HepG2 (cell line): ENCODE data around the gene DIS3L2. TPM values are rescaled to one million over a fixed set of nuclear protein-coding genes. Genes with fewer than 3 reads are reported as not detected.
A peak's percentile ranks its signal among the peaks of the same experiment; 100 is the strongest.

Source experiments
- ATAD3A ChIP-seq: sonication (generic); formaldehyde crosslinking; IDR thresholded peaks from 2 replicates; pipeline ENCODE4 v1.4.0; 2020; ENCODE audit warnings: missing genetic modification reagents
- BRF2 ChIP-seq: sonication (generic); formaldehyde crosslinking; IDR thresholded peaks from 2 replicates; pipeline ENCODE4 v1.8.1; 2022; ENCODE audit warnings: mild to moderate bottlenecking, missing genetic modification reagents
- CREB1 ChIP-seq, 2 experiments: fragments of 450-650 bp in 1 of 2; IDR thresholded peaks; 2 replicates each; pipeline ENCODE4 v1.6.1; 2016 to 2017; ENCODE audit warnings: control low read depth in 1 of 2, mild to moderate bottlenecking in 1 of 2, missing compliant biosample characterization in 1 of 2, missing genetic modification characterization in 1 of 2
- DR1 ChIP-seq: sonication (generic); formaldehyde crosslinking; IDR thresholded peaks from 2 replicates; pipeline ENCODE4 v1.8.0; 2021; ENCODE audit warnings: mild to moderate bottlenecking, missing genetic modification reagents, inconsistent platforms
- ERF ChIP-seq: IDR thresholded peaks from 2 replicates; pipeline ENCODE4 v1.6.1; 2018; ENCODE audit warnings: missing biosample characterization, missing genetic modification reagents
- GABPB1 ChIP-seq: IDR thresholded peaks from 2 replicates; pipeline ENCODE4 v1.6.1; 2016; ENCODE audit warnings: mild to moderate bottlenecking, missing genetic modification reagents, moderate library complexity, missing compliant biosample characterization
- GFI1 ChIP-seq: sonication (generic); formaldehyde crosslinking; IDR thresholded peaks from 2 replicates; pipeline ENCODE4 v1.5.0; 2020; ENCODE audit warnings: missing genetic modification reagents, mild to moderate bottlenecking, borderline replicate concordance
- GTF2F1 ChIP-seq: fragments of 150-350 bp; IDR thresholded peaks from 2 replicates; pipeline ENCODE4 v1.6.1; 2014; ENCODE audit warnings: low read length
- HOXA5 ChIP-seq: sonication (generic); formaldehyde crosslinking; IDR thresholded peaks from 2 replicates; pipeline ENCODE4 v1.4.0; 2020; ENCODE audit warnings: missing genetic modification reagents
- MED1 ChIP-seq: sonication (generic); formaldehyde crosslinking; IDR thresholded peaks from 2 replicates; pipeline ENCODE4 v1.4.0; 2020; ENCODE audit warnings: missing genetic modification reagents
- MIXL1 ChIP-seq: IDR thresholded peaks from 2 replicates; pipeline ENCODE4 v1.6.1; 2016
- NFYC ChIP-seq: IDR thresholded peaks from 2 replicates; pipeline ENCODE4 v1.6.1; 2016; ENCODE audit warnings: missing genetic modification reagents, missing compliant biosample characterization
- SMYD3 ChIP-seq: sonication (generic); formaldehyde crosslinking; IDR thresholded peaks from 2 replicates; pipeline ENCODE4 v1.8.1; 2023; ENCODE audit warnings: mild to moderate bottlenecking, missing genetic modification reagents
- SP140L ChIP-seq: sonication (generic); formaldehyde crosslinking; IDR thresholded peaks from 2 replicates; pipeline ENCODE4 v1.4.0; 2020; ENCODE audit warnings: missing genetic modification reagents, borderline replicate concordance
- TAF1 ChIP-seq: sonication (generic); formaldehyde crosslinking; IDR thresholded peaks from 2 replicates; pipeline ENCODE4 v1.4.0; 2020; ENCODE audit warnings: missing genetic modification reagents
- TAF15 ChIP-seq: fragments of 200-400 bp; formaldehyde crosslinking; IDR thresholded peaks from one replicate; pipeline ENCODE4 v1.6.1; 2018; ENCODE audit warnings: mild to moderate bottlenecking, low read depth, low read length; ENCODE audit not compliant: poor library complexity, severe bottlenecking
- XBP1 ChIP-seq: sonication (generic); formaldehyde crosslinking; IDR thresholded peaks from 2 replicates; pipeline ENCODE4 v1.5.0; 2020; ENCODE audit warnings: missing genetic modification reagents
- ZFY ChIP-seq: sonication (generic); formaldehyde crosslinking; IDR thresholded peaks from 2 replicates; pipeline ENCODE4 v1.4.0; 2020; ENCODE audit warnings: missing genetic modification reagents
- ZNF367 ChIP-seq: sonication (generic); formaldehyde crosslinking; IDR thresholded peaks from 2 replicates; pipeline ENCODE4 v1.4.0; 2020; ENCODE audit warnings: missing genetic modification reagents, borderline replicate concordance
- ZNF556 ChIP-seq: sonication (generic); formaldehyde crosslinking; IDR thresholded peaks from 2 replicates; pipeline ENCODE4 v1.4.0; 2020; ENCODE audit warnings: mild to moderate bottlenecking, missing genetic modification reagents, borderline replicate concordance
- ZNF570 ChIP-seq: sonication (generic); formaldehyde crosslinking; IDR thresholded peaks from 2 replicates; pipeline ENCODE4 v1.4.0; 2020; ENCODE audit warnings: mild to moderate bottlenecking, missing genetic modification reagents, borderline replicate concordance
- ZNF615 ChIP-seq: sonication (generic); formaldehyde crosslinking; IDR thresholded peaks from 2 replicates; pipeline ENCODE4 v1.5.0; 2020; ENCODE audit warnings: mild to moderate bottlenecking, missing genetic modification reagents, borderline replicate concordance
- ZNF670 ChIP-seq: sonication (generic); formaldehyde crosslinking; IDR thresholded peaks from 2 replicates; pipeline ENCODE4 v1.8.0; 2022; ENCODE audit warnings: mild to moderate bottlenecking, missing genetic modification reagents, borderline replicate concordance
- ZNF816 ChIP-seq: sonication (generic); formaldehyde crosslinking; IDR thresholded peaks from 2 replicates; pipeline ENCODE4 v1.8.0; 2022; ENCODE audit warnings: missing genetic modification reagents, mild to moderate bottlenecking, borderline replicate concordance
- polyA plus RNA-seq, 8 experiments: library from polyadenylated mRNA; depleted of rRNA in 3 of 8; stranded (reverse) in 7 of 8; unstranded in 1 of 8; fragments of >200 nt; fragmentation: Illumina TruSeq in 4 of 8; extraction: Trizol in 4 of 8; gene quantifications; 2 replicates each; pipeline versions ENCODE4 v1.2.1 to v1.2.3, GENCODE V29; 2011 to 2016; ENCODE audit warnings: low read depth in 4 of 8, missing spikeins in 1 of 8, mixed read lengths in 1 of 8; ENCODE audit not compliant: insufficient read depth in 1 of 8
- total RNA-seq, 5 experiments: library from RNA; depleted of rRNA; stranded (reverse); fragments of >200 nt; fragmentation: Illumina TruSeq; extraction: Trizol; gene quantifications; 2 replicates each; pipeline ENCODE4 v1.2.3, GENCODE V29; 2016; ENCODE audit warnings: low read depth in 1 of 5
- TF ChIP-seq, protein P1 (sequence below): sonication (generic); formaldehyde crosslinking; conservative IDR thresholded peaks from 2 replicates; pipeline ENCODE4 v1.4.0; 2020; ENCODE audit warnings: missing genetic modification reagents
- TF ChIP-seq, protein P2 (sequence below): sonication (generic); formaldehyde crosslinking; IDR thresholded peaks from 2 replicates; pipeline ENCODE4 v1.8.0; 2022; ENCODE audit warnings: missing genetic modification reagents, mild to moderate bottlenecking, moderate library complexity, borderline replicate concordance

Gene DIS3L2
- total and polyA plus RNA-seq, 2 of the 13 experiments (the other 11 are each of a cell fraction or from before 2014, with no cell fraction given): 7.0 to 23.9 TPM

GRCh38 chr2:231961349-231962166 is at the start of gene DIS3L2 (continued):
- TF ChIP-seq DR1 (CRISPR knock-in tag): peak; percentile 87
- peak; percentile 100 for TF ChIP-seq GABPB1 (CRISPR knock-in tag)
- peak; percentile 75; the same call in 1 of the 2 replicates for TF ChIP-seq ZNF670
- TF ChIP-seq ZNF367 (CRISPR knock-in tag): peak; percentile 74; the same call in 1 of the 2 replicates
- TF ChIP-seq TAF1 (CRISPR knock-in tag): peak; percentile 91
- 0 out of 2 replicates have a peak, but pooled peaks have one; percentile 12 for TF ChIP-seq SP140L (CRISPR knock-in tag)
- TF ChIP-seq XBP1: peak; percentile 49; the same call in 1 of the 2 replicates
- TF ChIP-seq BRF2 (CRISPR knock-in tag): peak; percentile 94
- TF ChIP-seq ATAD3A: no peak
- TF ChIP-seq CREB1 (IDR thresholded peaks at IDR 0.05): peak; percentile 57; the same call in 1 of the 2 replicates
- peak; percentile 58 for TF ChIP-seq CREB1 (CRISPR knock-in tag; IDR thresholded peaks at IDR 0.05)
- peak; percentile 23; the same call in 1 of the 2 replicates for TF ChIP-seq MIXL1 (CRISPR knock-in tag)
- peak; percentile 100 for TF ChIP-seq ZFY (CRISPR knock-in tag)
- TF ChIP-seq TAF15: peak; percentile 80
- TF ChIP-seq ZNF556 (CRISPR knock-in tag): peak; percentile 97
- peak; percentile 83; the same call in 1 of the 2 replicates for TF ChIP-seq SMYD3 (CRISPR knock-in tag)
- TF ChIP-seq MED1 (CRISPR knock-in tag): peak; percentile 78
- 0 out of 2 replicates have a peak, but pooled peaks have one; percentile 31 for TF ChIP-seq ZNF816 (CRISPR knock-in tag)
- no peak; the same call in 1 of the 2 replicates for TF ChIP-seq NFYC (CRISPR knock-in tag)
- peak; percentile 66; the same call in 1 of the 2 replicates for TF ChIP-seq ERF (CRISPR knock-in tag)
- TF ChIP-seq ZNF570: no peak
- TF ChIP-seq ZNF615 (CRISPR knock-in tag): peak; percentile 57; the same call in 1 of the 2 replicates
- peak; percentile 97 for TF ChIP-seq HOXA5 (CRISPR knock-in tag)
- TF ChIP-seq, protein P1, sequence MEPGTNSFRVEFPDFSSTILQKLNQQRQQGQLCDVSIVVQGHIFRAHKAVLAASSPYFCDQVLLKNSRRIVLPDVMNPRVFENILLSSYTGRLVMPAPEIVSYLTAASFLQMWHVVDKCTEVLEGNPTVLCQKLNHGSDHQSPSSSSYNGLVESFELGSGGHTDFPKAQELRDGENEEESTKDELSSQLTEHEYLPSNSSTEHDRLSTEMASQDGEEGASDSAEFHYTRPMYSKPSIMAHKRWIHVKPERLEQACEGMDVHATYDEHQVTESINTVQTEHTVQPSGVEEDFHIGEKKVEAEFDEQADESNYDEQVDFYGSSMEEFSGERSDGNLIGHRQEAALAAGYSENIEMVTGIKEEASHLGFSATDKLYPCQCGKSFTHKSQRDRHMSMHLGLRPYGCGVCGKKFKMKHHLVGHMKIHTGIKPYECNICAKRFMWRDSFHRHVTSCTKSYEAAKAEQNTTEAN (CRISPR knock-in tag): peak; percentile 92
- TF ChIP-seq, protein P2, sequence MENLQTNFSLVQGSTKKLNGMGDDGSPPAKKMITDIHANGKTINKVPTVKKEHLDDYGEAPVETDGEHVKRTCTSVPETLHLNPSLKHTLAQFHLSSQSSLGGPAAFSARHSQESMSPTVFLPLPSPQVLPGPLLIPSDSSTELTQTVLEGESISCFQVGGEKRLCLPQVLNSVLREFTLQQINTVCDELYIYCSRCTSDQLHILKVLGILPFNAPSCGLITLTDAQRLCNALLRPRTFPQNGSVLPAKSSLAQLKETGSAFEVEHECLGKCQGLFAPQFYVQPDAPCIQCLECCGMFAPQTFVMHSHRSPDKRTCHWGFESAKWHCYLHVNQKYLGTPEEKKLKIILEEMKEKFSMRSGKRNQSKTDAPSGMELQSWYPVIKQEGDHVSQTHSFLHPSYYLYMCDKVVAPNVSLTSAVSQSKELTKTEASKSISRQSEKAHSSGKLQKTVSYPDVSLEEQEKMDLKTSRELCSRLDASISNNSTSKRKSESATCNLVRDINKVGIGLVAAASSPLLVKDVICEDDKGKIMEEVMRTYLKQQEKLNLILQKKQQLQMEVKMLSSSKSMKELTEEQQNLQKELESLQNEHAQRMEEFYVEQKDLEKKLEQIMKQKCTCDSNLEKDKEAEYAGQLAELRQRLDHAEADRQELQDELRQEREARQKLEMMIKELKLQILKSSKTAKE (CRISPR knock-in tag): no peak
- no peak for TF ChIP-seq GTF2F1
- peak; percentile 85 for TF ChIP-seq GFI1 (CRISPR knock-in tag)
